Stimulated activated CD8-positive, alpha-beta memory T cell treated with anti-CD3 and anti-CD28 coated beads, Interleukin-2, amount 100 ng/mL, for 1 hour (primary cell): ENCODE results near the gene TGFBI.

Experiments
- DNase-seq, 2 donors: peaks; one replicate each; pipeline ENCODE4 v3.0.0-alpha.2; 2020; ENCODE audit warnings: low read depth in 2 of 2

The TGFBI gene

GRCh38 chr5:136025900-136026299 lies 2.9 kb upstream of the TGFBI start:
- DNase-seq, result no peak

DNA sequence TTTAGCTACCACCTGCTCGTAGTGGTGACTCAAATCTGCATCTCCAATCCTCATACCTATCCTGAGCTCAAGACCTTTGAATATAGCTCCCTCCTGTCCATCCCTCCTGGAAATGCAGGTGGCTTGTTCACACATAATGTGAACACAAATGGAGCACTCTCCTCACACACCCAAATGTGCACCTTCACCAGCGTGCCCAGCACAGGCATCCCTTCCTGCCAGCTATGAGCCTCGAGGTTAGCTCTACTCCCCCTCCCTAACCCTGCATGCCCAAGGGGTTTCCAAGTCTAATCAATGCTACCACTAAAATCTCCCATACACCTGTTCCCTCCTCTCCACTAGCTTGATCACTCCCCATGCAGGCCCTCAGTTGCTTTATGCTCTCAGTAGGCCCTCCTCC lies 2.2 kb upstream of the TGFBI start:
- no peak for DNase-seq

- no peak for DNase-seq
Observed at GRCh38 chr5:136027311-136027710, 1.5 kb upstream of the TGFBI start.

GRCh38 chr5:136028090-136028489 lies 698 bp upstream of the TGFBI start:
- DNase-seq, result no peak

DNA sequence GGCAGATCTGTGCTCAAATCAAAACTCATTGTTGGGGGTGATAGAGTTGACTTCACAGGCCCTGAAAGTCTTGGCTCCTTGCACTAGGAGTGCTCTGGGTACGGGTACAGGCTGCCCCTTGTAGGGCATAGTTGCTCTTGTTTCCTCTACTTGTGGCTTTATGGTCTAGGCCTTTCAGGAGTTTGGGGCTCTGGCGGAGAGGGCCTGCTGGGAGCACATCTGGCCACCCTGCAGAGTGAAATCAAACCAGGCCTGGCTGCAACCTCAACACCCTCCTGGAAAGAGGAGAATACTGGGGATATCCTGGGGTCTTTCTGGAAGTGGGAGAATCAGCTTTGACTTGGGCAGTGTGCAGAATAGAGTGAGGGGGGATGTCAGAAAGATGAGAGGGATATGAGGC lies 1.5 kb downstream of the TGFBI start:
- DNase-seq, result no peak

DNA sequence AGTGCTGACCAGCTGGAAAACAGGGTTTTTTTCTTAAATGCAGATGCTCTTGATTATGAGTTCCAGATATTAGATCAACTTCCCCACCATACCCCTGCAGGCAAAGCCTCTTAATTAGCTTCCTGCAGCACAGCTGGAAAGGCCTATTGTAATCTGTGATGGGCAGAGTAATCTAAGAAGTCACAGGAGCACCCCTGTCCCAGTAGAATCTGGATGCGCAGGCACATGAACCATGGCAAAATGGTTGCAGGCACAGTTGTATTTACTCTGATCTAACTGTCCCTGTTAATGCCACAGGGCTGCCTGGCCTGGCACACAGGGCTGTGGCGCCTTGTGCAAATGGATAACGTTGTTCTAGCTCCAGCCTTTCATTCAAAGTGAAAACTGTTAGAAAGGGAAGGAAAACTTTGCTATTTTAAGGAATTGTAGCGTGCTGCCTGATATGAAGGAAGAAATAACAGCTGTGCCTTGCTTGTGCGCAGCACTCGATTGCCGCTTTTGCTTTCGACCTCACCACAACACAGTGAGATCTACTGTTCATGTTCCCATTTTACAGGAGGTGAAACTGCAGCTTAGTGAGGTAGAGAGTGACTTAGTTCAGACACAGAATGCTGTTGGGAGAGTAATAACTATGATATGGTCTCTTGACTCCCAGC lies 2.3 kb downstream of the TGFBI start:
- no peak for DNase-seq

GRCh38 chr5:136031711-136032110 lies 2.9 kb downstream of the TGFBI start:
- DNase-seq, result no peak

DNA sequence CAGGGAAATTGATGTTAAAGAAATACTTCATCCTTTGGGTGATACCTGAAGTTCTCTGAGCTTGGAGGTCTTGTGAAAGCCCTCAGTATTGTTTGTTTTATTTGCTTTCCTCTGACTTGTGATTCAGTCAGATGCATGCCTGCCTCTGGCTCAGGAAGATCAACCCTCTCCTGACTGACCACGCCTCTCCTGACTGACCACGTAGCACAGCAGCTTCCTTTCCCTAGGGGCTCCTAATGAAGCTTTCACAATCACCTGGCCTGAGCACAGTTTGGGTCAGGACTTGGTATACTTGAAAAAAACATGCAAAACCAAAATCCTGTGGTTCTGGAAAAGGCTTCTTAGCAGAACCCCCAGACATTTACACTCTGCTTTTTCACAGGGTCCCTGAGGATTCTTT lies 3.8 kb downstream of the TGFBI start:
- no peak for DNase-seq

- DNase-seq, result no peak
Observed at GRCh38 chr5:136033234-136033633, 4.4 kb downstream of the TGFBI start.

DNA sequence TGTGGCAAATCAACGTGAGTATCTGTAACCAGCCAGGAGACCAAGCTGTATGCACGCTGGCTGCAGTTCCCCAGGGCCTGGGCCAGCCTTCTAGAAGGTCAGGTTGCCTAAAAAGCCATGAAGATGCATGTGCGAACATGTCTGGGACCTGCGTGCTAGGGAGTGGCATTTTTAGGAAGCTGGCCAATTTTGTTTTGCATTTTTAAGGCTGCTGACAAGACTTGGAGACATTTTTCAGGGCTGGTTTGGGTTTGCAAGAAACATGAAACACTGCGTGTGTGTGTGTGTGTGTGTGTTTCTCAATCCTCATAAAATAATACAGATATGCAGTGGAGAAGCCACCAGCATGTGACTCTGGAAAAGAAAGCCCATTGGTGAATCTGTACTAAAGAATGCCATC lies 5.1 kb downstream of the TGFBI start:
- DNase-seq, result no peak

GRCh38 chr5:136034492-136034891 lies 5.7 kb downstream of the TGFBI start:
- DNase-seq, result no peak

GRCh38 chr5:136034984-136035383 lies 6.2 kb downstream of the TGFBI start:
- no peak for DNase-seq

- no peak for DNase-seq
Observed at GRCh38 chr5:136035837-136036236, 7.0 kb downstream of the TGFBI start.

- no peak for DNase-seq
Observed at GRCh38 chr5:136036293-136036911, 7.6 kb downstream of the TGFBI start.

DNA sequence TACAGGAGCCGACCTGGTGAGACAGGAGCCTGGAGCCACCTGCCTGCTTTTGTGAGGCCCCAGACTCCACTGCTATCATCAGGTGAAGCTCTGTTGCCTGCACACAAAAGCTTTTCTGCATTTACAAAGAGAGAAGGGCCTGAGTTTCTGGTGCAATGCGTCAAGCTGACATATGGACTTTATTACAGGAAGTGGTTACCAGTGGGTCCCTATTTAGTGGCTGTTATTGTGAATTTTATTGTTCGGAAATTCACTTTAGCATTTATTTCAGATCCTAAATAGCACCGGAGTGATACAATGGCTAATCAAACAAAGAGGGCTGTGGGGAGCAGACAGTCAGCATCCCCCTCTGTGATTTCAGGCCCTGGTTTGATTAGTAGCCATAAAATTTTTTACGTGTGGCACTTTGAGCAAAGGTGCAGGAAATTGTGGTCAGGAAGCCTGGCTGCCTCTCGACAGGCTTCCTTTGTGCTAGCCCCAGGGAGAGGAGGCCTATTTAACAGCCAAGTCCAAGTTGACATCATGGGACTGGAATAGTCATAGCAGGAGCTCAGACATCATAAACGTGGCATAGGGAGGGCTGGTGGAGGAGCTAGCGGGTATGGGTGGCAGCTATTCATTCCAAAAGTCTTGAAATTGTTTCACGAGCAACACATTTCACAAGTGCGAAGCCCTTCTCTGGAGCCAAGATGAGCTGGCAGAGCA lies 8.4 kb downstream of the TGFBI start:
- DNase-seq, result no peak

- DNase-seq, result no peak
Observed at GRCh38 chr5:136038635-136039034, 9.8 kb downstream of the TGFBI start.

GRCh38 chr5:136039202-136039601 lies 10.4 kb downstream of the TGFBI start:
- DNase-seq, result no peak

DNA sequence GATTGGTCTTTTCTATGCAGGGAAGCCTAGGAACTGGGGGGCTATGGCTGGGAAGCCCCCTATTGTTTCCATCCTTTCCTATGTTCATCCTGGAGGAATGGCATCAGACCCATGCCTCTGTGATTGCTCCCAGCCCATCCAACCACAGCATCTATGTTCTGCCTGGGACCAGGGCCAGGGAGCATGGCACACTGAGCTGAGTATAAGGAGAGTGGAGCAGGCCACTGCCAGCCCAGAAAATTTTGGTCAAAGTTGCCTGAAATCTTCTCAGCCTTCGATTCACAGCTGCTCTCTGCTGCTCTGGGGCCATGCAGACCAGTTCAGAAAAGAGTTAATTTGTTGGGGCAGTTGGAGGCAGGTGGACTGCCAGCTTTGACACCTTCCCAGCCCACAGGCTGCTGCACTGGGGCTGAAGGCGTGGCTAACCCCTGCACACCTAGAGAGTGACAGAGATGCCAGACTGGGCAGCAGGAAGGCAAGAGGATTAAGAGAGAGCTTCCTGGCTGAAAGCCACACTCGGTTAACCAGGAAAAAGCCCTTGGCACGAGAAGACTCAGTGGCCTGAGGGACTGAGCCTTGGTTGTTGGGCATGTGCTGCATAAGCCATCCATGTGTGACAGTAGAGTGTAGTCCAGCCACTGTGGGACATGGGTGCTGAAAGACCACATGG lies 12.1 kb downstream of the TGFBI start:
- no peak for DNase-seq

DNA sequence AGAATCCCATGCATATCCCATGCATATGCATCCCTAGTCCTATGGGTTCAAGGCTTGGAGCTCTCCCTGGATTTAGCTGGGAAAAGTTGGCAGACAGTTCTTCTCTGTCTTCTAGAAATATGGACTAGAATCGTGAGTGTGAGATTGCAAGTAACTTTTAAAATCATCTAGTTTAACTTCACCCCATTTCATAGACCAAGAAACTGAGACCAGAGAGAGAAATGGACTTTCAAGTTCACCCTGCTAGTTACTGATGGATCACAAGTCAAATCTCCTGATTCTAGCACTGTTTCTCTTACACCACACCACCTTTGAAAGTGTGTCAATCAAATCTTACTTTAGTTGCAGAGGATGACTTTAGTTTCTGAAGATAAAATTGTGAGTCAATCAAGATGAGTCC lies 13.4 kb downstream of the TGFBI start:
- no peak for DNase-seq

DNA sequence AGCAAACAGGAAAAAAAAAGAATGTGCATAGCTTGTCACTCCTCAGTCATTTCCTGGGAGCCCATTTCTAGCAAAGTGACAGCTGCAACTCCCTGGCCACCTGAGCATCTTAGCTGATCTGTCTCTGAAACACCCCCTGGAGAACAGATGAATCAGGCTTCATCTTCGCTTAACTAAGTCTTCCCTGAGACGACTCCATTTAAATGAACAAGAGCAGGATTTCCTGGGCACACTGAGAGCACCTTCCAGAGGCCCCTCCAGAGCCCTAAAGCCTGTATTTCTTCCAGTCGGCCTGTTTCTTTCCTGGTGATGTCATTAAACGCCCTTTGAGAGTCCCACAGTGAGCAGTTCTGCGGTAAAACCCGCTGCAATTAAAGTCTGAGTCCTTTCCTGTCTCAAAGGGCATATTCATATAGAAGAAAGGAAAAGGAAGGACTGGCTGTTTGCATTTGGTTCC lies 13.9 kb downstream of the TGFBI start:
- DNase-seq, result no peak

DNA sequence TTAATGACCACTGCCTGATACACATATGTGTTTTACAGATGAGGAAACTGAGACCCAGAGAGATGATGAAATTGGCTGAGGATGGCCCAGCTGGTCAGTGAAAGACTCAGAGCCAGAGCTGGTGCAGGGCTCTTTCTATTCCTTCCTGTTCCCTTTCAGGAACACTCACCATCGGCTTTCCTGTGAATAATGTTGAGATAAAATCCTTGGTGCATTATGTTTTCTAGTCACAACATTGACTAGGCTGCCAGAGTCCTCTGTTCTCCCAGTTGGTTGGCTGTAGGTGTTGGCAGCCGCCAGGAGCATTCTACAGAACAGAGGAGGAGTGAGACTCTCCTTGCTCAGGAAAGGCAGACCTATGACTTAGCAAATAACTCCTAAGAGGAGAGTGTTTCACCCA lies 14.8 kb downstream of the TGFBI start:
- no peak for DNase-seq

GRCh38 chr5:136043968-136044610 lies 15.3 kb downstream of the TGFBI start:
- DNase-seq, result no peak
